Stimulated activated CD8-positive, alpha-beta memory T cell treated with anti-CD3 and anti-CD28 coated beads, Interleukin-7, amount 100 ng/mL, for 48 hours (primary cell): ENCODE measurements around the gene GRID1.

Source experiments
- DNase-seq, 2 donors: peaks; one replicate each; pipeline ENCODE4 v3.0.0-alpha.2; 2020; ENCODE audit warnings: low read depth in 1 of 2; ENCODE audit errors: extremely low read depth in 1 of 2

GRID1 gene

GRCh38 chr10:85648279-85648754, 718.3 kb downstream of the GRID1 start:
- DNase-seq: no peak

GRCh38 chr10:85647741-85648140, 718.9 kb downstream of the GRID1 start:
- no peak for DNase-seq

DNA sequence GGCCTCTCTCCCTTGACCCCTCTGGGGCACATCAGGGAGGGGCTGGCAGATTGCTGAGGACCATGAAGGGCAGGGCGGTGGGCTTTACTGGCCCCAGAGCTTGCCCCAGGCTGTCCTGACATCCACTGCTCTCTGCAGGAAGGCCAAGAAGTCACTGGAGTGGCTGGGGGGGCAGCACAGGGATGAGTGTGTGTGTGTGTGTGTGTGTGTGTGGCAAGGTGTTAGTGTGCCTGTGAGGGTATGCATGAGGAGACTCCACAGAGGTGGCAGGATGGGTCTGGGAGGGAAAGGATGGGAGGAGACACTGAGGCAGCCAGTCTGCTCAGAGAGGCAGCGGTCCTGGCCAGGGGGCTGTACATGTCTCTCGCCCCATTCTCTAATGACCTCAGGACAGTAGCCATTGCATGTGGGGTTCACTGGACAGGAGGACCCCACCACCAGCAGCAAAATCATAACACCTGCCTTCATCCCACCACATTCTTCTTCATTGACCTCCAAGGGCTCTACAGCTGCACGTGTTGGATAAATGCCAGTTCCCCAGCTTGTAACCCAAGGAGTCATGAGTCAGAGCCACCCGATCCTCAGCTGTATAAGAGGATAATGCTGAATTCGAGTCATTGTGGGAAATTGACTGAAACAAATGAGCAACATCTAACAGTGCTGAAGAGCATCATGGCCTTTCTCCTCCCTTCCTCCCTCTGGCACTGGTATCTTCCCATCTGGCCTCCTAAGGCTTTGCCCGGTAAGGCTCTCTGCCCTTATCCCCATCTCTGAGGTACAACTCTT, 720.5 kb downstream of the GRID1 start:
- no peak for DNase-seq

GRCh38 chr10:85645053-85645452, 721.5 kb downstream of the GRID1 start:
- DNase-seq: no peak

DNA sequence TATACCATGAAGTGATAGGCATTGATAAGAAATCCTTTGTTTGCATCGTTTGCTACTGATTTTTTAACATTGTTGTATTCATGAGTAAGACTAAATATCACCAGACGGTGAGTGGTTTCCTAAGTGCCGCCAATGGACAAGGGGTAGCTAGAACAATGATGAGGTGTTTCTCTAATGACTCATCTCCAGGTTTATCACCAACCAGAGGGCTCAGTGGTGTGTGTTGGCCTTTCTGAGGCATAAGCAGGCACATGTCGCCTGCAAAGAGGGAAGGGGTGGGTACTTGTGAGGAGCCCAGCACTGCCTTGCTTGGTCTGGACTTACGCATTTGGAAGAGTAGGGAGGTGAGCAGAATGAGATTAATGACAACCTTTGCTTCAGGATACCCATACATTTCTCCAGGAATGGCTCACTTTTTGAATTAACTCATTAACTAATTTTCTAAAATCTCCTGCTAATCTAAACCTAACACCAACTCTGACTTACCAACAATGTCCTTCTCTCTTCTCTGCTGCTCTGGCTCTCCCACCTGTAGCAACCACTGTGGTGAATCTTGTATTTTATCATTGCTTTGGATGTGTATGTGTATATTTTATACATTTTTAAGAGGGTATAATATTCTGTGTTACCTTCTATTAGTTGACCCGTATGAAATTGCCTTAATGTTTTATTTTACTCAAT, 722.6 kb downstream of the GRID1 start:
- no peak for DNase-seq

DNA sequence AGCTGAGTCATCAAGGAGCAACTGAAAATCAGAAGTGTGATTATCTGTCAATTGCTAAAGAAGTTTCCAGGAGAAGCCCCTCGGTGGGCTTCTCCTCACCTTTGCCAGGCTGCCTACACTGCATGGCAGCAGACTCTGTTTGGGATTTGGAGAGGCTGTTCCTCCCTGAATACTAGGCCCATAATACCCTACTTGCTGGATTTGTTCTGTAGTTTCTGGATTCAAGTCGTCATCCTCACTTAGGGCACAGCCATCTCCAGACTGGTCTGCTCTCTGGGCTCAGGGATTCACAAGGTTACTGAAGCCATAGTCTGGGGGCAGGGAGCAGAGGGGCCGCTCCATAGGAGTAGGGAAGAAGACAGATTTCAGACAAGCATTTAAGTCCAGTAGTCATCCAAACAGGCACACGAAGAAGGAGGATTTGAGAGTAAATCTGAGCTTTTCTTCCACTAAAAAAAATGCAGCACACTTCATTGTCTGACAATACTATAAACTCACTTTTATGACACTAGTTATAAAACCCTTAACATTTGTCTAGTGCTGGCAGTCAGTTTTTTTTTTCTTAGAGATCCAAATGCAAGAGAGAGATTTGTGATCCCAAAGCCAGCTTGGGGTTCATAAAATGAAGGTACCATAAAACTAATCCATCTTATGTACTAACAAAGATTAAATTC, 723.3 kb downstream of the GRID1 start:
- DNase-seq: no peak

- DNase-seq: no peak
Observed at GRCh38 chr10:85642421-85643170, 724.0 kb downstream of the GRID1 start.

- DNase-seq: no peak
Observed at GRCh38 chr10:85642082-85642420, 724.5 kb downstream of the GRID1 start.

- DNase-seq: no peak
Observed at GRCh38 chr10:85641479-85642009, 725.1 kb downstream of the GRID1 start.

GRCh38 chr10:85638797-85639196, 727.8 kb downstream of the GRID1 start:
- DNase-seq: no peak

GRCh38 chr10:85635650-85636049, 730.9 kb downstream of the GRID1 start:
- no peak for DNase-seq

DNA sequence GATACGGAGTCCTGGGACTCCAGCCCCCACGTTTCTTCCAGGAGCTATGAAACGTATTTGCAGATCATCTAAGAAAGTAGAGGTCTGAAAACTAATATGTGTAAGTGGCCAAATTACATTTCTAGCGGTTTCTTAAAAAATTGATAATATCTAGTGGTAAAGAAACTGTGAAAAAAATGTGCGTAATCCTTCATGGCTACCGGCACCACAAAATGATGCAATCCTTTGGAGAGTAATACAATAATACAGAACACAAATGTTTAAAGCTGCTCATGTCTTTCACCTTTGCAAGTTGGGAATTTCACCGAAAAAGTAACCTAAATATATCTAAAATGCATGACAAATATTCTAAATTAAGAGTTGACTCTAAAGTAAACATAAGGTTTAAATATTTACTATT, 742.1 kb downstream of the GRID1 start:
- no peak for DNase-seq

DNA sequence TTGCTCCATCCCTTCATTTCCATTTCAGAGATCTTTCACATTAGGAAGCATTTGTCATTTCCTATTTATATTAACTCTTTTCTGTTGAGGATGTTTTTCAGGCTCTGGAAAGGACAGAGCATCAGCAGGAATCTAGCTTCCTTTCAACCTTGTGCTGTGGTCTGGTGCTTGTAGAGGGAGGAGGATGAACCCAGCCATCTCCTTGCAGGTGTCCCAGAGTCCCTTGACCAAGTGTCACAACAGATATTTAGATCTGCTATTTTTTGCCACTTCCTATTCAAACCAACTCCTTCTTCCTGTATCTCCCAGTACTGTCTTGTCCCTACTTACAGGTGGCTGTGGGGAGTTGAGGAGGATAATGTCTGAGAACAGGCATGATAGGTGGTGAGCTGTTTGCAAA, 742.8 kb downstream of the GRID1 start:
- DNase-seq: no peak

DNA sequence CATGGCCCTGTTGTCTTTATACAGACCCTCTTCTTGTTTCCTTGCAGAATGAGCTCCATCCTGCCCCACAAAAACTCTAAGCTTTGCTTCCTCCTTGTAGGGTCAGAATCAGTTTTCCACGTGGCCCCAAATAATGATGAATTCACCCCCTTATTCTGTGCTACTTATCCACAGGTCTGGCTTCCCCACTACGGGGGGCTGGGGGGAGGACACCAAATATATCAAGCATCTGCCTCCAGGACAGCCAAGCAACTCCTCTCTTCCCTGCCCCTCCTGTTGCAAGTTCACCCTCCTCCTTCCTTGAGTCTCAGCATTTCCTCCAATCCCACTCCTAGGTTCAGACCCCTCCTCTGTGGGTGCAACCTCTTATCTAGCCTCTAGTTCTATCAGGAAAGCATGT, 743.3 kb downstream of the GRID1 start:
- no peak for DNase-seq

- no peak for DNase-seq
Observed at GRCh38 chr10:85622425-85622824, 744.2 kb downstream of the GRID1 start.

GRCh38 chr10:85621562-85621961, 745.0 kb downstream of the GRID1 start:
- no peak for DNase-seq

DNA sequence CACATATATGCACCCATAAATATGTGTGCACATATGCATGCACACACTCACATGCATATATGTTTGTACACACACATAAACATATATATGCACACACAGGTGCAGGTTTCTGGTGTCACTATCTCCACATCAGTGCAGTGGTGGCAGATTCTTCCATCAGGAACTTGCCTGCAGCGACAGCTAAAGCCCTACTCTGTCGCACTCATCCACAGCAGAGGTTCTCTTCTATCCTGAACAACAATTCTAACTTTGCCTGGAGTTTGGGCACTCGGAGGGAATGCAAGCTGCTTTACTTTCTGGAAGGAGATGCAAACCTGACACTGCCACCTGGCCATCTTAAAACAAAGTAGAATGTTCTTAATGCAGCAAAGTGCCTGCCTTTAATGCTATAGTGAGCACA, 745.8 kb downstream of the GRID1 start:
- no peak for DNase-seq

GRCh38 chr10:85619832-85620231, 746.8 kb downstream of the GRID1 start:
- no peak for DNase-seq

- no peak for DNase-seq
Observed at GRCh38 chr10:85618841-85619240, 747.8 kb downstream of the GRID1 start.

DNA sequence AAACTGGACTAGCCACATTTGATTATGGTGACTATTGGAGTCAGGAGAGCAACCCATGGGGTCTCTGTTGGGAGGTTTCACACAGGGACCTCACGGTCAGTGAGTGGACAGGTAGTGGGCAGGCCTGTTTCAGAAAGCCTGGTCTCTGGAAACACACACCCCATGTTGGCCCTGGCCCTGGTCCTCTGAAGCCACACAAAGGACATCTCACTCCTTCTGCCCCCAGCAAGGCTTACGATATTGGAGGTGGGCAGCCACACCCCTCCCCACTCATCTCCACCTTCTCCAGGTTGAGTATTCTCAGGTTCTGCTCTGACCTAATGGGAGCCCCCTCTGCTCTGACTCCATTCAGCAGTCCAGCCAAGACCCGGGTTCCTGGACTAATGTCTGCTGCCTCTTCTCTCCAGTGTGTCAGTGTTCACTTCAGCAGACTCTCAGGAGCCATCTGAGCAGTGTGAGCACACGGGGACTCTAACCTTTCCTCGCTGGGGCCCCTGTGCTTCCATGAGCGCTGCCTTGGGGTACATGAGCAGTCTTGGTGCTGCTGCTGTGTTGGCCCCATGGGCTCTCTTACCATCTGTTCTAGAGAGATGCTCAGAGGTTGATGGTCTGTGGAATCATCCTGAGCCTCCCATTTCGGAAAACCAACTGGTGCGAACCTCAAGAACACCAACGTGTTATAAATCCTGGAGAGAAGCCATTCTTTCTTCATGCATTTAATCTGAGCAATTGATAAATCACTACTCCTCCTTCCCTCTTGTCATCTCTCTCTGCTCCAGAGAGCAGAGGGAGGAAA, 748.6 kb downstream of the GRID1 start:
- no peak for DNase-seq
